NCI-H2081 treated with DMSO at 0.1 percent for 48 hours (cell line): ENCODE data around the gene TOGARAM2.
A peak's percentile ranks its signal among the peaks of the same experiment; 100 is the strongest.

ENCODE experiments used
- DNase-seq: peaks from one replicate; lab custom pipeline; 2025; lab: John Stamatoyannopoulos, UW

TOGARAM2 gene

DNA sequence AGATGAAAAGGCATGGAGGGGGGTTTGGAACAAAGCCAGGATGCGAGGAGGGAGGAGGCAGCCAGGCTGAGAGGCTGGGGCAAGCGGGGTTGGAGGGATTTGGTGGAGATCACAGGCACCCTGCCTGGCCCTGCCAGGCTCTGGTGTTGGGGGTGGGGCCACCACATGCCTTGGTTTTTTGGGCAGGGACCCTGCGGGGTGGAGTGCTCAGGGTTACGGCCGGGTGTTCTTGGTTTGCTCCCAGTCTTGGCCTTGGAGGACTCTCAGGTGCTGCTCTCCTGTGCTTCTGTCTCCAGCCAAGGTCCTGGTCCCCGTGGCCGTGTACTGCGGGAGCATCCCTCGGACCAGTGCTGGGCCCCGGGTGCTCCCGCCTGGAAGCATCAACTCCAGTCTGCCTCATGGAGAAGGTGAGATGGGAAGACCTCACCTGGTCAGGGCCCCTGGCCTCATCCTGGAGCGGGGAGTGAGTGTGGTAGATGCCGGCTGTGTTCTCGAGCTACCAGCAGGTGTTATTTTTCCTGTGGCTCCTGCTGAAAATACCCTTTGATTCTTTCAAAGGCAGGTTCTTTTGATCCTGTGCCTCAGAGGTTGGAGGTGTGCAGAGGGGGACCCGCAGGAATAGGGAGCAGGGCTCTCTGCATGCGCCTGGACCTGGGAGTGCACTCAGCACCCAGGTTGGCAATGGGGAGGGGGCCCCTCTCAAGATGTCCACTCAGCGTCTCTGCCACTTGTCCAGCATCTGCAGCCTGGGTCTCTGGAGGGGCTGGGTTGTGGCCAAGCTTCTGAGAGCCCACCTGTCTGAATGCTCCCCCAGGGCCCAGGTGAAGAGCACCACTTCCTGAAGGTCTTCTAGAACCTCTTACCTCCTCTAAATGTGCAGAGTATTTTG is 17.0 kb downstream of the TOGARAM2 start:
- DNase-seq: no peak

DNA sequence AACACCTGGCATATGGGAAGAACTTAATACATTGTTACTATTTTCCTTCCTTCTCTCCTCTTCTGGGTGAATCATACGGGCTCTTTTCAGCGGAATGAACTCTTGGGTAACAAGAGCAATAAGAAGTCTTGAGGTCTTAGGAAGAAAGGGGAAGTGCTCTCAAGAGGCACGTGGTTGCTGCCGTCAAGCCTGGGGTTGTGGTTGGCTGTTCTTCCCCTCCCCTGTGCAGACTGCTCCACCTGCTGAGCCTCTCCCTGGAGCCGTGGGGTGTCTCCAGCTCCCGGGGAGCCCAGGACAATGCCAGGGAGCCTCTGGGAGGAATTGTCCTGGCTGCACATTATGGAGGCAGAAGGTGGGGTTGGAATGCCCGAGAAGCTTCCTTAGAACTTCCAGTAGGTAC is 19.4 kb downstream of the TOGARAM2 start:
- no peak for DNase-seq

DNA sequence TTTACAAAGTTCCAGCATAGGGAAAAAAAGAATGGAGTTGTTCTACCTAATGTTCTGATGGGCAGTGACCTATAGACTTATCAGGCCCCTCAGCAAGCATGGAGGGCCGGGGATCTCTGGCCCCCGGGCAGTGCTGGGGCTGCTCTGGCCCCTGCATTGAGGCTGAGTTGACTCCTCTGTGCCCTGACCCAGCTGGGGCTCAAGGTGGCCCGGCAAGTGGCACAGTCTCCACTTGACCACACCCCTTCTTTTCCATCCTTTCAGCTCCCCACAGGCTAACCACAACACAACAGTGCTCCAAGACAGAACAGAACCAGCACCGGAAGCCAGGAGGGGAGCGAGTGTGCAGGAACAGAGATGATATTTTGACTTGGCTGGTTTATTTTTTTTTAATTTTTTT is 19.9 kb downstream of the TOGARAM2 start:
- no peak for DNase-seq

DNA sequence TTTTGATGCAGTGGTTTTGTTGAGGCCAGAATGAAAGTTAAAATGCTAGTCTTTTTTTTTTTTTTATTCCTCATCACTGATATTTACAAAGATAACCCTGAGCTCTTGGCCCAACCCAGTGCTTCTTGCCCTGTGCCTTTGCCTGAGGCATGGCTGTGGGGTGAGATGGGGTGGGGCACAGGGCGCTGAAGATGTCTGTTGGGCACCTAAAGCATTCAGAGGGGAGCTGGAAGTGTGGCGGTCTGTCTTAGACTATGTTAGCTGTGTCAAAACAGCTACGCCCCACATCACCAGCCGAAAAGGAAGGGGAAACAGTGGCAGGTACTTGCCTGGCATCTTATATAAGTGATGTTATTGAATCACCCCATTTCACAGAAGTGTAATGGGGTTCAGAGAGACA is 20.7 kb downstream of the TOGARAM2 start:
- no peak for DNase-seq

DNA sequence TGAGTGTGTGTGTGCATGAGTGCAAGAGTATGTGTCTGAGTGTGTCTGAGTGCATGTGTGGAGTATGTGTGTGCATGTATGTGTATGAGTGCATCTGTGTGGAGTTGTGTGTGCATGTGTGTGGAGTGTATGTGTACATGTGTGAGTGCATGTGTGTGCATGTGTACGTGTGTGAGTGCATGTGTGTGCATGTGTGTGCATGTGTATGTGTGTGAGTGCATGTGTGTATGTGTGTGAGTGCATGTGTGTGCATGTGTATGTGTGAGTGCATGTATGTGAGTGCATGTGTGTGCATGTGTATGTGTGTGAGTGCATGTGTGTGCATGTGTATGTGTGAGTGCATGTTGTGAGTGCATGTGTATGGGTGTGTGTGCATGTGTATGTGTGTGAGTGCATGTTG is 23.7 kb downstream of the TOGARAM2 start:
- no peak for DNase-seq

DNA sequence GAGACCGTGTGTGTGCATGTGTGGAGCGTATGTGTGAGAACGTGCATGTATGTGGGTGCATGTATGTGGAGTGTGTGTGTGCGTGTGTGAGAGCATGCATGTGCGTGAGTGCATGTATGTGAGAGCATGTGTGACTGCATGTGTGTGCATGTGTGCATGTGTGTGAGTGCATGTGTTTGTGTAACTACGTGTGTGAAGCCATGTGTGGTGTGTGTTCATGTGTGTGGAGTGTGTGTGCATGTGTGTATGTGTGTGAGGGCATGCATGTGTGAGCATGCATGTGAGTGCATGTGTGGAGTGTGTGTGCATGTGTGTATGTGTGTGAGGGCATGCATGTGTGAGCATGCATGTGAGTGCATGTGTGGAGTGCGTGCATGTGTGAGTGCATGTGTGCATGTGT is 24.2 kb downstream of the TOGARAM2 start:
- no peak for DNase-seq

DNA sequence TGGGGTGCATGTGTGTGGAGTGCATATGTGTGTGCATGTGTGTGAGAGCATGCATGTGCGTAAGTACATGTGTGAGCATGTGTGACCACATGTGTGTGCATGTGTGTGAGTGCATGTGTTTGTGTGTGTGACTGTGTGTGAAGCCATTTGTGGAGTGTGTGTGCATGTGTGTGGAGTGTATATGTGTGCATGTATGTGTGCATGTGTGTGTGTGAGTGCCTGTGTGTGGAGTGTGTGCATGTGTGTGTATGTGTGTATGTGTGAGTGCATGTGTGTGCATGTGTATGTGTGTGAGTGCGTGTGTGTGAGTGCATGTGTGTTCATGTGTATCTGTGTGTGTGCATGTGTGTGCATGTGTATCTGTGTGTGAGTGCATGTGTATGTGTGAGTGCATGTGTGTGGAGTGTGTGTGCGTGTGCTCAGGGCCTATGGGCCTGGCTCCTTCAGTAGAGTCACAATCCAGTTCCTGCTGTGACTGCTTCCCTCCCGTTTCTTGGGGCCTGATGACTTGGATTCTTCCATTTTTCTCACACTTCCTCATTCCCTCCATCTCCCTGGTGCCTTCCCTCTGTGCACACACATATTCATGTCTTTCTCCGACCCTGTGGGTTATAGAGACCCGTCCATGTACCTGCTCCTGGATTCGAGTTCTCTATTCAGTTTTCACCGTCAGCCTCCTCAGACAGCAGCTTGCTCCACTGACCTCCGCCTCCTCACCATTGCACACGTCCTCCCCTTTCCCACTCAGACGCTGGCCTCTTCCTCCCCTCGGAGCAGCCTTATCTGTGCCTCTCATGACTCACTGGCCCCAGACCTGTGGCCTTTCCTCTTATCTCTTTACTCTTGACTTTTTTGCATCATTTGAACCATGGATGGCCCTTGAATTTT is 25.2 kb downstream of the TOGARAM2 start:
- DNase-seq: no peak

DNA sequence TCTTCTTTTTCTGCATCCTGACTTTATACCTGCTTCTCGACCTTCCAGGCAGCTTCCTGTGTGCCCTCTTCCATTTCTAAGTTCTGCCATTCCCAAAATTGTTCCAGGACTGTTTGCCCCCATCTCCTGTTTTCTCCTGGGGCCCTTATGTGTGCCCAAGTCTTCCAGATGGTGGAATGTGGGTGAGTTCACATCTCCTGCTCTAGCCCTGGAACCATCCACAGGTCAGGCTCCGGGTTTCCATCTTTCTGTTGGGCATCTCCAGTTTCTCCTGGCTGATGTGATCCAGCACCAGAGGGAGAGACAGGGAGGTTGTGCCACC is 25.8 kb downstream of the TOGARAM2 start:
- no peak for DNase-seq

DNA sequence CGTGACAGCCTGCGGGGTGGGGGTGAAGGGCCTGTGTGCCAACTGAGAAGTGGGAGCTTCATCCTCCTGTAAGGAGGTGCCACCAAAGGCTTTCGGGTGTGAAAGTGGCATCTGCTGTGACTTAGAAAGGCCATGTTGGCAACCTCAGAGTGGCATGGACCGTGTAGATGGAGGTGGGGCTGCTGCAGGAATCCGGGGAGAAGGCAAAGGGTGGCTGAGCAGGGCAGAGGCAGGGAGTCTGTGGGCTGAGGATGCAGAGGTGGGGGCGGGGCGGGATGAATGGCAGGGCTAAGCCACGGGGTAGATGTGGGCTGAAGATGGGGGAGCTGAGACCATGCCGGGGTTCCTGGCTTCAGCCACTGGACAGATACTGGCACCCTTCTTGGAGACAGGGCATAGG is 28.2 kb downstream of the TOGARAM2 start:
- DNase-seq: no peak

DNA sequence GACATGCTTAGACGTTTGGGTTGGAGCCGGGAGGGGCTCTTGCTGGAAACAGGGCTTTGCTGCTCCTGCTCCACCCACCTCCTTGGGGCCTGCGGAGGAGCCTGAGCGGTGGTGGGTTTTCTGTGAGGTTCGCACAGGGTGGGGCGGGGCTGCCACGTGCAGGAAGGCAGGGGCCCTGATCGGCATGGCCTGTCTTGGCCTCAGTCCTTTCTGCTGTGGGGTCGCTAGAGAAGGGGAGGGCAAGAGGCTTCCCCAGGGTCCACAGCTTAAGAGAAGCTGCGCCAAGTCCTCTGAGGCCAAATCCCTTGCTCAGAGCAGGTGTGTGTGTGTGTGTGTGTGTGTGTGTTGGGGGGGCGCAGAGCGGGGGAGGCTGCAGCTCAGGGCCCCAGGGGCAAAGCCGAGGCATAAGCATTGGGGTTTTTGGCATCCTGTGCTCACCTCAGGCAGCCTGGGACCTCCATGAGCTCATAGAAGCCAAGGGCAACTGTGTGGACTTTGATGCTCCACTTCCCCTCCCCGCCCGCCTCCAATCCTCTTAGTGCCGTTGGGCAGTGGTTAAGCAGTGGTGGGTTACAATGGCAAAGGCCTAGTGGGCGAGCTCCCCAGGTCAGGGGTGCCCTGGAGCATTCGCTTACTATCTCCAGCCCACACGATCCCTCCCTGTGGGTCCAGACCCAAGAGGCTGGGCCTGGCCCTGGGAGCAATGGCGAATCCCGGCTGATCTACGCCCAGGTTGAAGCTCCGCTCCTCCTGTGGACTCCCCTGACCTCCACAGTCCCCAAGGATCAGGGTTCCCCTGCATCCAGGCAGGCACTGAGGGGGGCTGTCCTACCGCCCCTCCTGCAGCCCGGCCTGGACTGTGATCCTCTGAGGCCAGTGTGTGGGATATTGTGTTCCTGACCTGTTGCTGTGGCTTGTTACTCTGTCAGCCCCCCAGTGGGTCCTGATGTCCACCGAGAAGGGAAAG is 28.9 kb downstream of the TOGARAM2 start:
- no peak for DNase-seq

DNA sequence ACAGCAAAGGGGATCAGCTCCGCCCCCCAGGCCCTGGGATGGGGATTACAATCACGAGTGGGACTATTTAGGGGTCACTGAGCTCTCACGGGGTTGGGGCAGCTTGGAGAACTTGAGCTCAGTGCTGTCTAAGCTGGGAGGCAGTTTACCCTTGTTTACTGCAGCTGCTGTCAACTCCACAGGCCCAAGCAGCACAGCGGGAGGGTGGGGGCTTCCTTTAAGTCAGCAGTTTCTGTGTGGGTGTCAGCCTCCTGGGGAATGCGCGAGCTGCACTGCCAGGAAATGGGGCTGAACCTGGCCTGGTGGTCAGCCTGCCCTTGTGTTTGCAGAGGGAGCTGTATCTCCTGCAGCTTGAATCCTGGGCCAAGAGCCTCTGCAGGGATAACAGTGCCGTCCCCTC is 29.8 kb downstream of the TOGARAM2 start:
- no peak for DNase-seq

DNA sequence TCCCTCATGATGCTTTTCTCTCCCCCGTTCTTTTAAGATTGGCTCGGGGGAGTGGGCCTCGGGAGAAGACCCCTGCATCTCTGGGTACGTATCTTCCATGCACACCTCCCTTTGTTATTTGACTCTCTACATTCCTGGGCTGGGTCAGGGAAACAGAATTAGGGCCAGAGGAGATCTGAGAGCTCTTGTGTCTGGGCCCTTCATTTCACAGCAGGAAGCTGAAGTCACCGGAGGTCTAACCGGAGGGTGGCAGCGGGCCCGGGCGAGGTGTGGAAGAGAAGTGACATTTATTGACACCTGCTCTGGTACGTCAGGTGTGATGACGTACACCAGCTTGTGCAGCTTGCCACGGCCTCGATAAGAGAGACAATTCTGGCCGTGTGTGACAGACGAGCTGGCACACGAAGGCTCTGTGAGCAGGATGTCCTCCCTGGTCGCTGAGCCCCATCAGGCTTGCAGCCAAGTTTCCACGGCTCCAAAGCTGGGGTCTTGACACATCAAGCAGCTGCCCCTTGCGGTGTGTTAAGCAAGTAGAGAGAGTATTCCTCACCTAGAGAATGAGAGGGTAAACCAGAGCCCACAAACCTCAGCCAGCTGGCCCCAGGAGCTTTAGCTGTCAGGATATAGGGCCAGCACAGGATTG is 30.4 kb downstream of the TOGARAM2 start:
- DNase-seq: peak; percentile 17

DNA sequence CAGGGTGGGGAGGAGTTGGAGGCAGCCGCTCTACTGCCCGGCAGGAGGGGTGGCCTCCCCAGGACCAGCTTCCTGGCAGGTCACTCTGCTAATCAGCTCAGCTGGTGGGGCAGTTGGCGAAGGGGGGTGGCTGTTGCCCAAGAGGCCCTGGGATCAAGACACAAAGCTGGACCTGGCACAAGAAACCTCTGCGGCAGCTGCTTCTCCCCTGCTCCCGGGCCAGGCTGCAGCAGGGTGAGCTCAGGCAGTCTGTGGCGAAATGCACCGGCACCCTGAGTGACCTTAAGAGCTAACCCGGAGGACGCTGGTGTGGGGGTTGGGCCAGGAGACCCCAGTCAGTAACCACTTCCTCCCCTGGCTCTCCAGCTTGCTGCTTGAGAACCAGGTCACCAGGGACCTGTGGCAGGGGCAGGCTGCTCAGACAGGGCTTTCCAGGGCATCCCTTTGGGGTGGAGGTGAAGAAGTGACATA is 31.1 kb downstream of the TOGARAM2 start:
- no peak for DNase-seq

DNA sequence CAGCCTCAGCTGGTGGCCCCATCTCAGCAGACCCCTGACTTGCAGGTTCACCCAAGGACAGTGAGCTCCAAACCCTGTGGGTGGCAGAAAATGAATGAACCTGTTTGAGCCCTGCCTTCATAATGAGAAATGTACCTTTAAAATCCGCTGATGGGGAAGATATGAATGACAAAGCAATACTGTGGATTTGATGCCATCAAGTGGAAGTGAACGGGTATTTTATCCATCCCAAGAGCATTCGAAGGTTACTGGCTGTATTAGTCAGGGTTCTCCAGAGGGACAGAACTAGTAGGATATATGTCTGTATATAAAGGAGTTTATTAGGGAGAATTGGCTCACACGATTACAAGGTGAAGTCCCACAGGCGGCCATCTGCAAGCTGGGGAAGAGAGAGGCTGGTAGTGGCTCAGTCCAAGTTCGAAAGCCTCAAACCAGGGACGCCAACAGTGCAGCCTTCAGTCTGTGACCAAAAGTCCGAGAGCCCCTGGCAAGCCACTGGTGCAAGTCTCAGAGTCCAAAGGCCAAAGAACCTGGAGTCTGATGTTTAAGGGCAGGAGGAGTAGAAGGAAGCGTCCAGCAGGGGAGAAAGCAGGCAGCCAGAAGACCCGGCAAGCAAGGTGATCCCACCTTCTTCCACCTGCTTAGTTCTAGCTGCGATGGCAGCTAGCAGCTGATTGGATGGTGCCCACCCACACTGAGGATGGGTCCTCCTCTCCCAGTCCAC is 32.1 kb downstream of the TOGARAM2 start:
- no peak for DNase-seq

DNA sequence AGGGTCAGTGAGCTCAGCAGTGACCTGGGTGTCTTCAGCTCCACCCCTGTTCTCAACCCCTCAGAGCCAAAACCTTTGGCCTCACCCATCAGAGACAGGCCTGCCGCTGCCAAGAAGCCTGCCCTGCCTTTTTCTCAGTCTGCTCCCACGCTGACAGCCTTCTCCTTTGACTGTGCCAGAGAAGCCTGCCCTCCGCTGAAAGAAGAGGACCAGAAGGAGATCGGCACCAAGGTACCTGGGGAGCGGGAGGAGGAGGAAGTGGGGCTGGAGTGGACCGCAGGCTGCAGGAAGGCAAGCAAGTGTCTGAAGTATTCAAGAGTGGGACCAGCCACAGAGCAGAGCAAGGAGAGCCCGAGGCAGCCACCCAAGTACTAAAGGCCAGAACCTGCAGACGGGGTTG is 33.2 kb downstream of the TOGARAM2 start:
- no peak for DNase-seq

DNA sequence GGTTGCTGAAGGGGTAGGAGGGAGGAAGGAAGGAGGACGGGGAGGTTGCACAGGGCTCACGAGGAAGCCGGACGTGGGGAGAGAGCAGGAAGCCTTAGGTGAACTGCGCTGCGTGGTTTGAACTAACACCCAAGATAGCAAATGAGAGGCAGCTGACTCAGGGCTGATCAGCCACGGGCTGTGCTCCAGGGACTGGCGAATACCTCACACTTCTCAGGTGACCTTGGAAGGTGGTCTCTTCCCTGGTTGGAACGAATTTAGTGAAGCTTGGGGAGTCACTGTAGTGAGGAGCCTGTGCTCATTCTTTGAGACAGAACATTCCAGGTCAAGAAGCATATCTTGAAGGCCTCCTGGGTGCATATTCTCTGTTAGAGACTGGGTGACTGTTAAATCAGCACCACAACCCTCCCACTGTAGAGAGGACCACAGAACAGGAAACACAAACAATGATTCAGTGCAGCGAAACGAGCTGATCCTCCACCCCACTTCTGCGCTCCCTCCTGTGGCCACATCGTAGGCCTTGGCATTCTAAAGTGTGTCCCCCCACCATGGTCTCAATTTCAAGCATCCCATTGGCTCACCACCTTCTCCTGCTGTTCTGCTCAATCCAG is 33.8 kb downstream of the TOGARAM2 start:
- no peak for DNase-seq

DNA sequence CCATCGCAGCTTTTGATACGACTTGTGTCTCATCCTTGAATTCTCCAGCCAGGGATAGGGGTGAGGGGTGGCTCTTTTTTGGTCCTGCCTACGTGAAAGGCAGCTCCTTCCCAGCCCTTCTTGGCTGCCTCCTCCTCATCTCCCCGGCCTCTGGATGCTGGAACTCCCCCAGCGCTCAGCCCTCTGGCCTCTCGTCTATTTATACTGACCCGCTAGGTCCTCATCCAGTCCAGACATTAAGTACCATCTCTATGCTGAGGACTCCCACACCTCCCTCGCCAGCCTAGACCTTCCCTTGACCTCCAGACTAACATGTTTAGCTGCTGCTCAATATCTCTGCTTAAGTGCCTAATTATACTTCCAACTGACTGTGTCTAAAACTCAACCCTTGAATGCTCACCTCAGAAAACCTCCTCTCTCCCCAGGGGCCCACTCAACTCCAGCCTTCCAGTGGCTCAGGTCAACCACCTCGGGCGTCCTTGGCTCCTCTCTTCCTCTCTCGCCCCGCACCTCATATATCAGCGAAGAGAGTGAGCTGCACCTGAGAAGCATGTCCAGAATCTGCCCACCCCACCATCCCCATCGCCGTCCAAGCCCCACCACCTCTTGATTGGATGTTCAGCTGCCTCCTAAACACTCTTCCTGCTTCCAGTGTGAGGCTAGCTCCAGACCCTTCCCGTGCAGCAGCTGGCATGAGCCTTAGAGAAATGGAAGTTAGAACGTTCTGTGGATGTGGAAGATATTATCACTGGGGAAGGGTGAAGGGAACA is 34.8 kb downstream of the TOGARAM2 start:
- DNase-seq: no peak

DNA sequence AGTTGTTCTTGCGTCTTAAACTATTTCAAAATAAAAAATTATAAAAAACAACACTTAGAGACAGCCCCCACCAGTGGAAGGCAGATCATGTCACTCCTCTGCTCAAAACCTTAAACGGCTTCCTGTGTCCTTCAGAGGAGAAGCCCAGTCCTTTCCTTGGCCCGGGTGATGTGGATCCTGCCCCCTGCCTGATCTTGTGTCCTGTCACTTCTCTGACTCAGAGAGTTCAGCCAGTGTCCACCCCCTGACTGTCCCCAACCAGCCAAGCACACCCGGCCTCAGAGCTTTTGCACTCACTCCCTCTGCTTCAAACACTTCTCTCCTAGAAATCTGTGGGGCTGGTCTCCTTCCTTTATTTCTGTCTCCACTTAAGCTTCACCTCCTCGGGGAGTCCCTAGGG is 35.4 kb downstream of the TOGARAM2 start:
- no peak for DNase-seq

DNA sequence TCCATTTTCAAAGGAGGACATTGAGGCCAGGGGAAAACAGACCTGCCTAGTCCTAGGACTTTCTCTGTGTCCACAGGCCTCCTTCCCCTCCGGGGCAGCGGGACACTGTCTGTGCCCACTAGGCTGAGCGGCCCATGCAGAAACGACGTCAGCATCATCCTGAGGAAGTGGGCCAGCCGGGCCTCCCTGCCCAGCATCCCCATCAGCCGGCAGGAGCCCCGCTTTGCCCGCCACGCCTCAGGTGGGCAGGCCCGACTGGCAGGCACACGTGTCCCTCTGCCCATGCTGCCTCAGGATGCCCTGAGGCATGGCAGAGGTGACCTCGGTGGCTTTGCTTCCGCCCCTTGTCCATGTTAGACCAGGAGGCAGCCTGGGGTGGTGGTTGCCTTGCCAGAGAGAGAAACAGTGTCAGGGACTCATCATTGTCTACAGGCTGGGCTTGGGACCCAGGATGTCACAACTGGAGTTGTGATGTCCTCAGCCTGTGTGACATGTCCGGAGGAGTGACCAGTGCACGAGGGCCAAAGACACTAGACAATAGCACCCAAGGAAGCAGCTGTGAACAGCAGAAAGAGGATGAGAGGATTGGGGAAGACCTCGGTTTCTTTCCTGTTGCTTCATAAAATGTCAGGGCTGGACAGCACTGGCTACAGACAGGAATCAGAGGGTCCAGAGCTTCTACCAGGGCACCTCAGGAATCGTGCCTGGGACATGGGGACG is 36.8 kb downstream of the TOGARAM2 start:
- no peak for DNase-seq
